Left cardiac atrium (tissue), 4 donors: ENCODE data around the gene ZNF546. TPM values are rescaled to one million over a fixed set of nuclear protein-coding genes. Genes with fewer than 3 reads are reported as not detected.
"Not testable (repeated sequence)": the region's sequence is repeated elsewhere in the genome, so short reads cannot be mapped to it uniquely, and the experiment has no call there.

Experiments used
- ATAC-seq, 2 donors: fragments of 200-7000 bp; cut with Tn5 transposase; one replicate each; pipeline ENCODE4 v1.9.1; 2020; ENCODE audit warnings: mild to moderate bottlenecking in 2 of 2, moderate library complexity in 2 of 2
- DNase-seq: peaks from one replicate; pipeline ENCODE4 v3.0.0-alpha.2; 2020
- intact Hi-C, 2 donors: fragments of 100-400 bp; cut with DNase I; formaldehyde crosslinking; loops; one replicate each; pipeline versions ENCODE4 v1.14.1 to v1.15.1; 2022 to 2023
- long read RNA-seq: library from polyadenylated mRNA; unstranded; transcript quantifications from one replicate; pipeline ENCODE4 v2.0.0, GENCODE V29; 2021
- total RNA-seq, 2 donors: library from RNA; stranded (reverse); fragmentation: NEBNext Ultra II Directional; extraction: Animal tissue kit (Norgen Biotek cat#: 25700); gene quantifications; one replicate each; pipeline ENCODE4 v1.2.1, GENCODE V29; 2021
- donor health status: DM: no; HTN: yes; CAD: no.
- donor health status: DM: no; HTN: yes; CAD: no; lungs with severe emphysema.
- donor health status: DM: yes; HTN: yes; CAD: no.
- donor health status: Dilated cardiomyopathy.

ZNF546 gene
- total RNA-seq: 1 to 10 TPM; 5.3 to 6.8 TPM
- long read RNA-seq, partial matches to known transcripts: 0 of 3 reads
- long read RNA-seq, other reads (novel, unspliced or antisense): 1 of 3 reads

DNA sequence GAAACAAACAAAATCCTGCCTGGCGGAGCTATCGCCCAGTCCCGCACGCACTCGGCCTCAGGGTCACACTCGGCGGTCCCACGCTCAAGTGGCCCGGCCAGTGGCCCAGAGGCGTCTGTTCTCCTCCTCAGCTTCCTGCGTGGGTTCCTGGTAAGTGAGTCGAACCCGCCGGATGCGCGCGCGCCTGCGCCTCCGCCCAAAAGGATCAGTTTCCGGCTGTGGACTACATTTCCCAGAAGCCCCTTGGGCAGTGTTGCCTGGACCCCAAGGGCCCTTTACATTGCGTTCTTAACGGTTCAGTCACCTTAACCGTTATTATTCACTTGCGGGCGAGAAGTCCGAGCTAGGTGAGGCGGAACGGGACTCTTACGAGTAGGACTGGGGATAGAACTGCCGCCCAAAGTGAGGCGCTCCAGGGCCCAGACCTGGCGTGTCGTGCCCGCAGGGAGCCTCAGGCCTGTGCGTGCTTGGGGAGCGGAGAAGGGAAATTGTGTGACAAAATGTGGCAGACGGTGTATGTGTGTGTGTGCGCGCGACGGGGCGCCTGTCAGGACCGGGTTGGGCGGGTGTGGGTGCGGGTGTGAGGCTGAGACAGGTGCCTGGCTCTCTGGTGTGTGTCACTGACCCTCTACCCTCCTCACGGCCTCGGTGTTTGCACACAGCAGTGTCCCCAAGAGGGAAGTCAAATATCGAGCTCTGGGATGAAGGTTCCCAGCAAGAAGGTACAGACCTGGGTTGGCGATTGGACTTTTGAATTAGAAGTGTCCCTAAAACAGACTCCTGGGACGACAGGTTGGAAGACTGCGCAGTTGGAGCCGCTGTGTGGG, at the start of gene ZNF546:
ZNF546 (plus strand) TSS at position 250 of the 827 bp plus-strand sequence. CDS start 1,267 bp downstream, outside the sequence.
- intact Hi-C loops: no loop called here
- ATAC-seq (peak; percentile 99), DNase-seq (peak; percentile 95)

DNA sequence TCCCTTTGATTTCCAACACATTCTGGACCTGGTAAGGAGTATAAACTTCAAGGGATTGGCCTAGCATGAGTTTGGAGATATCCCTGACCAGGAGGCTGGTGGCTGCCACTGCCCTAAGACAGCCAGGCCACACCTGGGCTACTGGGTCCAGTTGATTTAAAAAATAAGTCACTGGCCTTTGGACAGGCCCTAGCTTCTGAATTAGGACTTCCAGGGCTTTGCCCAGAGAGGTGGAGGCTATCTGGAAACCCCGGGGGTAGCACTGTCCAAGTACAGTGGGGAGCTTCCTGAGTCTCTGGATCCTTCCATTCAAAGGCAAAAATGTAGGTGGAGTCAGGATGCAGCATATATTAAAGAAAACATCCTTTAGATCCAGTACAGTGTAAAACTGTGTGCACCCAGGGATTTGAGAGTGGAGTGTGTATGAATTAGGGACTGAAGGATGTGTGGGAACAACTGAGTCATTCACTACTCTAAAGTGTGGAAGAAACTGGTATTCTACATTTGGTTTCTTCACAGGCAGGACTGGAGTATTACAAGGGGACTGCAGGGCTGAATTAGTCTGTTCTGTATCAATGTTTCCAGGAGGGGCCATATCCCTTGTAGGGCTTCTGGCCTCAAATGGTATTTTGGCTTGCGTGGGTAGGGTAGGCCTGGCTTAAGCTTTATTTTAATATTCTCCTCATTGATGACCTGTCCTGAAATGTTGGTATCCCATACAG, 47.7 kb upstream of the ZNF546 start:
- no peak for ATAC-seq
- no peak for DNase-seq
- intact Hi-C loops: no loop called here

DNA sequence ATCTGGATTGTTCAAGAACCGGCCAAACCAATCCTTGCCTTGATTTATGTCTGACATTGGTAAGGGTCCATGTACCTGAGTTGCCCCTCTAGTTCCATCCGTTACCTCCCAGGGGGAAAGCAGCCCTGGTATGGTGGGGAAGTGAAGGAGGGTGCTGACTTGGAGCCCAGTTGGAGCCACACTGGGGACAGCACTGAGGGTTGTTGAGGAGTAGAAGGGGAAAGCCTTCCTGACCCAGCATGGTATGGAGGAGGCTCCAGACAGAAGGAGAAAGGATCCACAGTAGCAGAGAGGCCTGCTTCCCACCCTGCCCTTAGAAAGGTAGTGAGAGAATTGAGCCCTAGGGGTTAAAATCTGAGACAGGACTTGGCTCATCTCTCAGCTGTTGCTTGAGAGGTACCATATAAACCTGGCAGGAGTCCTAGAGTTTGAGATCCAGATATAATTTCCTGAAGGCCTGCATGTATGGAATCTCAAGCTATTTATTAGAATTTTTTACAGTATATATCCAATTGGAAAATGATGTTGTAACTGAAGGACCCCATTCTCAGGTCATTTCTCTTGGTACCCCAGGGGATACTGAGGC, 45.7 kb upstream of the ZNF546 start:
- intact Hi-C loops: no loop called here
- DNase-seq: no peak
- no peak for ATAC-seq

DNA sequence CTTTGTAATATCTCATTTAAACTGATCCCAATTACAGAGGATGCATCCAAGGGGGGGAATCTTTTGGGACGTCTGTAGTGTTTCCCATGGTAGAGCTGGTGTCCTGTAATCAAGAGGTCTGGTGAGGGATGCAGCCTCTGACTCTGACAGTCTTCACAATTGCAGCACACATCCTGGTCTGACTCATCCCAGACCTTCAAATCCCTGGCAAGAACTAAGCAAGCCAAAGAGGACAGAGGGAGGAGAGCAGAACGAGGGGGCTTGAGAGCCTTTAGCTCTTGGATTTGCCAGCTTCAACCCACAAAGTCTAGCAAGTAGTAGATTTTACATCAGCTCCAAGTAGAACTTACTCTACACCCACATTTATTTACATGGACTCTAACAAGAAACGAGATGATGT, 45.2 kb upstream of the ZNF546 start:
- no peak for DNase-seq
- ATAC-seq: no peak
- intact Hi-C loops: no loop called here

DNA sequence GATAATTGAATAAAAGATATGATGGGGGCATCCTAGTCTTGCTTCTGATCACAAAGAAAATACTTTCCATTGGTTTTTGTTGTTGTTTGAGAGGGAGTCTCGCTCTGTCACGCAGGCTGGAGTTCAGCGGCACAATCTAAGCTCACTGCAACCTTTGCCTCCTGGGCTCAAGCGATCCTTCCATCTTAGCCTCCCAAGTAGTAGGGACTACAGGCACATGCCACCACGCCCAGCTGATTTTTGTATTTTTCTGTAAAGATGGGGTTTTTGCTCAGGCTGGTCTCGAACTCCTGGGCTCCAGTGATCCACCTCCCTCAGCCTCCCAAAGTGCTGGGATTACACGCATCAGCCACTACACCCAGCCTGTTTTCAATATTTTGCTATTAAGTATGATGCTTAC, 42.9 kb upstream of the ZNF546 start:
- intact Hi-C loops: no loop called here
- DNase-seq: no peak
- ATAC-seq: no peak

DNA sequence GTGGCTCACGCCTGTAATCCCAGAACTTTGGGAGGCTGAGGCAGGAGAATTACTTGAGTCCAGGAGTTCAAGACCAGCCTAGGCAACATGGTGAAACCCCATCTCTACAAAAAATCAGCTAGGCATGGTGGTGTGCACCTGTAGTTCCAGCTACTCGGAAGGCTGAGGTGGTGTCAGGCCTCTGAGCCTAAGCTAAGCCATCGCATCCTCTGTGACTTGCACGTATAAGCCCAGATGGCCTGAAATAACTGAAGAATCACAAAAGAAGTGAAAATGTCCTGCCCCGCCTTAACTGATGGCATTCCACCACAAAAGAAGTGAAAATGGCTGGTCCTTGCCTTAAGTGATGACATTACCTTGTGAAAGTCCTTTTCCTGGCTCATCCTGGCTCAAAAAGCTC, 39.0 kb upstream of the ZNF546 start:
- intact Hi-C loops, DNase-seq, ATAC-seq: not testable (repeated sequence)

DNA sequence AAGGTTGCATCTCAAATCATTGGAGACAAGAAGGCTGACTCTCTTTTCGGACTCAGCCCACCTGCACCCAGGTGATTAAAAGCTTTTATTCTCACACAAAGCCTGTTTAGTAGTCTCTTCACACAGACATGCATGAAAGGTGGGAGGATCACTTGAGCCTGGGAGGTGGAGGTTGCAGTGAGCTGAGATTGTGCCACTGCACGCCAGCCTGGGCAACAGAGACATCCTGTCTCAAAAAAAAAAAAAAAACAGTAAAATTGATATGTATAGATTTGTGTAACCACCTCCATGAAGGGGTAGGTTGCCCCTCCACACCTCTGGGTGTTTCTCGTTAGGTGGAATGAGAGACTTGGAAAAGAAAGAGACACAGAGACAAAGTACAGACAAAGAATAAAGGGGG, 37.9 kb upstream of the ZNF546 start:
- DNase-seq, intact Hi-C loops, ATAC-seq: not testable (repeated sequence)

DNA sequence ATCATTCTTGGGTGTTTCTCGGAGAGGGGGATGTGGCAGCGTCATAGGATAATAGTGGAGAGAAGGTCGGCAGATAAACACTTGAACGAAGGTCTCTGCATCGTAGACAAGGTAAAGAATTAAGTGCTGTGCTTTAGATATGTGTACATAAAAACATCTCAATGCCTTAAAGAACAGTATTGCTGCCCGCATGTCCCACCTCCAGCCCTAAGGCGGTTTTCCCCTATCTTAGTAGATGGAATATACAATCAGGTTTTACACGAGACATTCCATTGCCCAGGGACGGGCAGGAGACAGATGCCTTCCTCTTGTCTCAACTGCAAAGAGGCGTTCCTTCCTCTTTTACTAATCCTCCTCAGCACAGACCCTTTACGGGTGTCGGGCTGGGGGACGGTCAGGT, 37.5 kb upstream of the ZNF546 start:
- ATAC-seq, intact Hi-C loops, DNase-seq: not testable (repeated sequence)

DNA sequence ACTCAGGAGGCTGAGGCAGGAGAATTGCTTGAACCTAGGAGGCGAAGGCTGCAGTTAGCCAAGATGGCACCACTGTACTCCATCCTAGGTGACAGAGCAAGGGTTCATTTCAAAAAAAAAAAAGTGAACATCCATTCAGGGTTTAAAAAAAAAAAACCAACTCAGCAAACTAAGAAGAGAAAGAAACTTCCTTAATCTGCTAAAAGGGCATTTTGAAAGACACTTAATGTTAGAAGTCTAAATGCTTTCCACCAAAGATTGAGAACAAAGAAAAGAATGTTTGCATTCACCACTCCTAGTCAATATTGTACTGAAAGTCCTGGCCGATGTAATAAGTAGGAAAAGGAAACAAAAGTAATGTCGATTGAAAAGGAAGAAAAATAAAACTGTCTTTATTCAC, 33.0 kb upstream of the ZNF546 start:
- DNase-seq (no peak), ATAC-seq (no peak)
- intact Hi-C loops: no loop called here

DNA sequence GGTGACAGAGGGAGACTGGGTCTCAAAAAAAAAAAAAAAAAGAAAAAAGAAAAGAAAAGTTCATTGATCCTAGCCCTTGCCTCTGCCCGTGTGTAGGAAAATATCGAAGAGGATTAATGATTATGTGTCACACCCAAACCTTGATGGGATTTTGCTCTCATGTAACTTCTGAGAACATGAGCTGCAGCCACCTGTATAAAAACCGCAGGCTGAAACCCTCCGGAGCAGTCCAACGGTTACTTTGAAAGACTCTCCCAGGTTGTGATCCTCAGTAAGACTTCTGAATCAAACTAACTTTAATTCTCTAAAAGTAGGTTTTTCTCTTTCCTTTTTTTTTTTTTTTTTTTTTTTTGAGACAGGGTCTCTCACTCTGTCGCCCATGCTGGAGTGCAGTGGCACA, 30.2 kb upstream of the ZNF546 start:
- no peak for ATAC-seq
- intact Hi-C loops: loop anchor here in 1 of 2 donors (5.0 kb wide), 1 partner anchor 174 kb away; no protein-coding TSS in a partner anchor
- DNase-seq: no peak

DNA sequence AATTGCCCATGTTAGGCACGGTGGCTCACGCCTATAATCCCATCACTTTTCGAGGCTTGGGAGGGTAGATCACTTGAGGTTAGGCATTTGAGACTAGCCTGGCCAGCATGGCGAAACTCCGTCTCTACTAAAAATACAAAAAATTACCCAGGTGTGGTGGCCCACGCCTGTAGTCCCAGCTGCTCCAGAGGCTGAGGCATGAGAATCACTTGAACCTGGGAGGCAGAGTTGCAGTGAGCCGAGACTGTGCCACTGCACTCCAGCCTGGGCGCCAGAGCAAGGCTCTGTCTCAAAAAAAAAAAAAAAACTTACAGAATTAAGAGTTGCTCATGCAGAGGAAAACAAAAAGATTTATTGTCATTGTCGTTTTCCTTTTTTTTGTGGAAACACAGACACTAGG, 29.3 kb upstream of the ZNF546 start:
- intact Hi-C loops: loop anchor here in 1 of 2 donors (5.0 kb wide), 1 partner anchor 175 kb away; no protein-coding TSS in a partner anchor
- no peak for DNase-seq
- ATAC-seq: no peak

DNA sequence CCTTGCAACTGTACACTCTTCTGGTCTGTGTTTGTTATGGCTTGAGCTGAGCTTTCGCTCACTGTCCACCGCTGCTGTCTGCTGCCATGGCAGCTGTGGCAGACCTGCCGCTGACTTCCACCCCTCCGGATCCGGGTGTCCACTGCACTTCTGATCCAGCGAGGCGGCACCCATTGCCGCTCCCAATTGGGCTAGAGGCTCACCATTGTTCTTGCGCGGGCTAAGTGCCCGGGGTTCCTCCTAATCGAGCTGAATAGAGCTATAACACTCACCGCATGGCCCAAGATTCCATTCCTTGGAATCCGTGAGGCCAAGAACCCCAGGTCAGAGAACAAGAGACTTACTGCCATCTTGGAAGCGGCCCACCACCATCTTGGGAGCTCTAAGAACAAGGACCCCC, 28.1 kb upstream of the ZNF546 start:
- intact Hi-C loops: loop anchor here in 1 of 2 donors (5.0 kb wide), 1 partner anchor 176 kb away; no protein-coding TSS in a partner anchor
- ATAC-seq (no peak), DNase-seq (no peak)

DNA sequence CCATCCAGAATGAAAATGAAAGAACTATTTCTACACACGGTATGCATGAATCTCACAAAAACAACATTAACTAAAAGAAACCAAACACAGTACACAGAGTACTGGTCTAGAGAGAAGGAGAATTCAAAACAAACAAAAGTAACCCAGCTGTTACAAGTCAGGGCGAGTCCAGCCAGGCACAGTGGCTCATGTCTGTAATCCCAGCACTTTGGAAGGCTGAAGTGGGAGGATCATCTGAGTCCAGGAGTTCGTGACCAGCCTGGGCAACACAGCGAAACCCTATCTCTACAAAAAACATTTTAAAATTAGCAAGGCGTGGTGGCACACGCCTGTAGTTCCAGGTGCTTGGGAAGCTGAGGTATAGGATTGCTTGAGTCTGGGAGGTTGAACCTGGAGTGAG, 27.6 kb upstream of the ZNF546 start:
- intact Hi-C loops: loop anchor here in 1 of 2 donors (5.0 kb wide), 1 partner anchor 177 kb away; no protein-coding TSS in a partner anchor
- no peak for DNase-seq
- ATAC-seq: no peak

DNA sequence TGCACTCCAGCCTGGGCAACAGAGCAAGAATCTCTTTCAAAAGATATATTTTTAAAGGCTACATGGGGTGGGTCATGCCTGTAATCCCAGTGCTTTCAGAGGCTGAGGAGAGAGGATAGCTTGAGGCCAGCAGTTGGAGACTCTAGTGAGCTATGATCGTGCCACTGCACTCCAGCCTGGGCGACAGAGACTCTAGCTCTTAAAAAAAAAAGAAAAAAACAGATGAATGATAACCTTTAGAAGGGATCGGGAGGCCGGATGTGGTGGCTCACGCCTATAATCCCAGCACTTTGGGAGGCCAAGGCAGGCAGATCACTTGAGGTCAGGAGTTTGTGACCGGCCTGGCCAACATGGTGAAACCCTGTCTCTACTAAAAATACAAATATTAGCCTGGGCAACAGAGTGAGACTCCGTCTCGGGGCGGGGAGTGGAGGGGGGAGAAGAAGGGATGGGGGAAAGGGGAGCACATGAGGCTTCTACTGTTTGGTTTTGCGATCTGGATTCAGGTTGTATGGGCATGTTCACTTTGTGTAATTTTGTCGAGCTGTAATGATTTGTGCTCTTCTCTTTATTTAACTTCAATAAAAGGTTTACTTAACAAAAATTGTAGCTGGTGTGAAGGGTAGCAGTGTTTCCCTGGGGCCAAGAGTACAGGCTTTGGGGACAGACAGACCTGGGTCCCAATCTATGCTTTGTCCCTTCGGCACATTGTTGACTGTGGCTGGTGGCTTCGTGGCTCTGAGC, 27.0 kb upstream of the ZNF546 start:
- ATAC-seq: no peak
- intact Hi-C loops: loop anchor here in 1 of 2 donors (5.0 kb wide), 1 partner anchor 178 kb away; no protein-coding TSS in a partner anchor
- no peak for DNase-seq

DNA sequence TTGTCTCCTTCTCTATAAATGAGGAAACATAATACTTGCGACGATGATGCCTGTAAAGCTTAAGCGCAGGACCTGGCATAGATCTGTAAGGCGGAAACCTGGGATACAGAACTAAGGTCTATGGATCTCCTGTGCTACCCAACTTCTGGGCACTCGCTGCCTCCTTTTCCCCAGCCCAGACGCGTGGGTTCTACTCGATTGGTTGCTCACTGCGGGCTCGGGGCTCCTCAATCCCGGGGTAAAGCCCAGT, 26.5 kb upstream of the ZNF546 start:
- intact Hi-C loops: no loop called here
- peak in 1 of 2 donors; percentile 20 for ATAC-seq

DNA sequence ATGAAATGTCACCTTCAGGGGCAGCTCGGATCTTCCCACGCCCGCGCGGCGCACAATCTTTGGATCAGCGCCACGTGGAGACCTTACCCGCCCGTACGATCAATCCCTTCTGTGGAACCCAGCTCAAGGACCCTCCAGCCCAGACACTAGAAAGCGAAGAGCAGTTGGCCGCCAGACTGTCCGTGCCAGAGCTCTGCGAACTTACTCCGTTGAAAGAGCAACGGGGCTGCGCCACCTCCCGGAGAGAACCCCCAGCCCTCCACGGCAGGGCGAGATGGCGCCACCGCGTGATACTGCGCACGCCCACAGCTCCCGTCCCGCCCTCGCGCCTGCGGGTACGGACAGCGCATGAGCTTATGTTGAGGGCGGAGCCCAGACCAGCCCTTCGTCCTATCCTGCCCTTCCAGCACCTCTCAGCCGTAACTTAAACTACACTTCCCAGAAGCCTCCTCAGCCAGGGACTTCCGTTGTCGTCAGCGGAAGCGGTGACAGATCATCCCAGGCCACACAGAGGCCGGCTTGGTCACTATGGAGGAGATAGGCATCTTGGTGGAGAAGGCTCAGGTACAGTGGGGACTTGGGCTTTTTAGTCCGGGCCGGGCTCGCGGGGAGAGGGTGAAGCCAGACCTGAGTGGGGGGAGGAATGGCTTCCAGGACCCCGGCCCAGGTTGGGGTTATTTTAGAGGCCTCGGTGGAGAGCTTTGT, 26.0 kb upstream of the ZNF546 start, which contains the start of gene PSMC4:
PSMC4 (plus strand) TSS at position 491 of the 705 bp plus-strand sequence; CDS start at position 529, 38 bp downstream.
- peak; percentile 98 for DNase-seq
- ATAC-seq: peak; percentile 99 to 100
- intact Hi-C loops: no loop called here

More for the DNA sequence above, 26.5 kb upstream of the ZNF546 start:
- no peak for DNase-seq

DNA sequence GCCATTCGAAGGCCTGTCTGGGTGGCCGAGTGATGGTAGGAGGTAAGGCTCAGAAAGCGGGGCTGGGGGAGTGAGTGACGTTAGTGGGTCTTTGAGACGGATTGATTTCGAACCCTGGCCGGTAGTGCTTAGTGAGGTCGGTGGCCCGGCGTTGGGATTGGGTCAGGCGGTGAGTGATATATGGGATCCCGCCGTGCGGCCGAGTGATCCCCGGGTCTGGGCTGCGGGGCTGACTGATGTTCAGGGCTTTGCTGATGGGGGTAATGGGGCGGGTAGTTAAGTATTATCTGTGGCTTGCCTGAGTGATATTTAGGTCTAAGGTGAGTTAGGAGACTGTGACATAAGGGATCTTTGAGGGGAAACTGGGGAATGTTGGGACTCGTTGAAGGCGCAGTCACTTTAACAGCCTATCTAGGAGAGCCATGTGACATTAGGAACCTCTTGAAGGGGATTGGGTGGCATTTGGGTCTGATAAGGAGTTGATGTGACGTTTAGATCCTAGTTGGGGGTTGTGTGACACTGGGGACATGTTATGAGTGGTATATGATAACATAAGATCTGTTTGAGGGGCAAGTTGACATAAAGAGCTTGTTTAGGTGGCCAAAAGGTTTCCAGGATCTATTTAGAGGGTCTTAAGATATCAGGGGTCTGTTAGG, 25.4 kb upstream of the ZNF546 start:
- peak in 1 of 2 donors; percentile 3 for ATAC-seq
- DNase-seq: peak; percentile 43
- intact Hi-C loops: no loop called here
